Measurements from ENCODE around the gene EXD1.

GRCh38 chr15:41231422-41232226 lies 1.1 kb upstream of the EXD1 start:
- no peak for TF ChIP-seq POLR2A (IDR thresholded peaks at IDR 0.05; ENCODE audit: low read length)
- TF ChIP-seq GATA1 (IDR thresholded peaks at IDR 0.05; ENCODE audit: low read depth, low read length): no peak

All from erythroblast (primary cell).